GM10248 (cell line): Measurements from ENCODE around the gene OR2M4.

ENCODE experiments used
- CTCF ChIA-PET: fragments of 300-600 bp; sonication (Branson Sonifier 250); formaldehyde crosslinking; extraction: SDS; loops from one replicate; lab custom pipeline; 2021; ENCODE audit warnings: antibody characterized with exemption; lab: Yijun Ruan, JAX
- POLR2A ChIA-PET: fragments of 350-650 bp; sonication (Branson Sonifier 250); formaldehyde crosslinking; extraction: SDS; loops from one replicate; lab custom pipeline; 2020; ENCODE audit warnings: antibody characterized with exemption; lab: Yijun Ruan, JAX
- DNase-seq: peaks from one replicate; pipeline ENCODE4 v3.0.0; 2012; ENCODE audit errors: extremely low spot score
- CTCF ChIP-seq: IDR thresholded peaks from 2 replicates; pipeline ENCODE4 v1.5.1; 2012; ENCODE audit warnings: mild to moderate bottlenecking, low read depth; ENCODE audit errors: extremely low read depth, missing control alignments, control extremely low read depth

OR2M4 gene

GRCh38 chr1:248231117-248231516, at the start of gene OR2M4:
Gene OR2M4 (plus strand): TSS chr1:248231417. CDS start chr1:248238929, 7,512 bp downstream.
- no peak for TF ChIP-seq CTCF
- ChIA-PET CTCF (interaction anchor here (1.0 to 1.6 kb wide), 3 partner anchors 9 to 17 kb away, joined by 3 to 4 read pairs (median 4); no protein-coding TSS in a partner anchor), POLR2A (no interaction called here)
- no peak for DNase-seq

- no peak for DNase-seq
- CTCF ChIA-PET, result no interaction called here
- POLR2A ChIA-PET, result no interaction called here
- TF ChIP-seq CTCF, result no peak
These were observed 47.2 kb upstream of the OR2M4 start for GRCh38 chr1:248183996-248184395.

GRCh38 chr1:248187363-248187762, 43.9 kb upstream of the OR2M4 start:
- DNase-seq, result no peak
- ChIA-PET CTCF (no interaction called here), POLR2A (no interaction called here)
- no peak for TF ChIP-seq CTCF

- no peak for DNase-seq
- CTCF ChIA-PET, result no interaction called here
- TF ChIP-seq CTCF, result no peak
- POLR2A ChIA-PET, result no interaction called here
These were observed 42.2 kb upstream of the OR2M4 start for GRCh38 chr1:248189026-248189425.

GRCh38 chr1:248194117-248194516, 37.1 kb upstream of the OR2M4 start:
- TF ChIP-seq CTCF, result no peak
- ChIA-PET CTCF (no interaction called here), POLR2A (no interaction called here)
- no peak for DNase-seq

- ChIA-PET CTCF (interaction anchor here (1.1 kb wide), 1 partner anchor 11 kb away, joined by 3 read pairs; no protein-coding TSS in a partner anchor), POLR2A (no interaction called here)
- no peak for DNase-seq
- no peak for TF ChIP-seq CTCF
These were observed 34.3 kb upstream of the OR2M4 start, which contains the start of gene OR2M3 for GRCh38 chr1:248196965-248197364. Gene OR2M3 (plus strand): TSS chr1:248197265. CDS start chr1:248203068, 5,803 bp downstream.
